HEK293T (cell line): ENCODE measurements around the gene DNMT1.
"Not testable (repeated sequence)": the region's sequence is repeated elsewhere in the genome, so short reads cannot be mapped to it uniquely, and the experiment has no call there.

ENCODE experiments used
- CTCF ChIA-PET: fragments of 350-600 bp; formaldehyde crosslinking; extraction: SDS; loops from one replicate; lab custom pipeline; 2021; ENCODE audit warnings: antibody characterized with exemption, inconsistent platforms; lab: Yijun Ruan, JAX
- POLR2A ChIA-PET: fragments of 350-600 bp; formaldehyde crosslinking; extraction: SDS; loops from one replicate; lab custom pipeline; 2020; ENCODE audit warnings: antibody characterized with exemption, inconsistent platforms; lab: Yijun Ruan, JAX
- DNase-seq: peaks from one replicate; pipeline ENCODE4 v3.0.0; 2012; ENCODE audit warnings: mixed read lengths; ENCODE audit errors: extremely low spot score
- ARNT ChIP-seq: fragments of 450-650 bp; IDR thresholded peaks from 2 replicates; pipeline ENCODE4 v1.6.1; 2017; ENCODE audit warnings: mild to moderate bottlenecking
- BHLHE40 ChIP-seq: fragments of 450-650 bp; IDR thresholded peaks from 2 replicates; pipeline ENCODE4 v1.6.1; 2016; ENCODE audit warnings: mild to moderate bottlenecking, moderate library complexity, borderline replicate concordance
- CTBP1 ChIP-seq: fragments of 450-650 bp; IDR thresholded peaks from 2 replicates; pipeline ENCODE4 v1.6.1; 2016; ENCODE audit warnings: borderline replicate concordance
- ELF4 ChIP-seq: fragments of 450-650 bp; IDR thresholded peaks from 2 replicates; pipeline ENCODE4 v1.6.1; 2017; ENCODE audit warnings: antibody characterized with exemption
- FOXA1 ChIP-seq: fragments of 450-650 bp; IDR thresholded peaks from 2 replicates; pipeline ENCODE4 v1.6.1; 2016; ENCODE audit warnings: mild to moderate bottlenecking
- FOXK2 ChIP-seq: fragments of 450-650 bp; IDR thresholded peaks from 2 replicates; pipeline ENCODE4 v1.6.1; 2016; ENCODE audit warnings: mild to moderate bottlenecking
- FOXM1 ChIP-seq: fragments of 450-650 bp; IDR thresholded peaks from 2 replicates; pipeline ENCODE4 v1.6.1; 2017; ENCODE audit warnings: mild to moderate bottlenecking, borderline replicate concordance
- HDGF ChIP-seq: fragments of 450-650 bp; IDR thresholded peaks from 2 replicates; pipeline ENCODE4 v1.6.1; 2017; ENCODE audit warnings: antibody characterized with exemption, borderline replicate concordance
- L3MBTL2 ChIP-seq: fragments of 450-650 bp; conservative IDR thresholded peaks from 2 replicates; pipeline ENCODE4 v1.6.1; 2016; ENCODE audit warnings: mild to moderate bottlenecking
- LEF1 ChIP-seq: fragments of 450-650 bp; IDR thresholded peaks from 2 replicates; pipeline ENCODE4 v1.6.1; 2017; ENCODE audit warnings: mild to moderate bottlenecking, borderline replicate concordance
- NFRKB ChIP-seq: fragments of 450-650 bp; IDR thresholded peaks from 2 replicates; pipeline ENCODE4 v1.6.1; 2016; ENCODE audit warnings: mild to moderate bottlenecking, moderate library complexity
- PKNOX1 ChIP-seq: fragments of 450-650 bp; IDR thresholded peaks from 2 replicates; pipeline ENCODE4 v1.6.1; 2016
- SP1 ChIP-seq: fragments of 450-650 bp; IDR thresholded peaks from 2 replicates; pipeline ENCODE4 v1.6.1; 2017
- SUZ12 ChIP-seq: fragments of 450-650 bp; IDR thresholded peaks from 2 replicates; pipeline ENCODE4 v1.6.1; 2016; ENCODE audit warnings: mild to moderate bottlenecking
- TARDBP ChIP-seq: fragments of 450-650 bp; IDR thresholded peaks from 2 replicates; pipeline ENCODE4 v1.6.1; 2016
- ZNF384 ChIP-seq: fragments of 450-650 bp; IDR thresholded peaks from 2 replicates; pipeline ENCODE4 v1.6.1; 2016

The DNMT1 gene

GRCh38 chr19:10173527-10173926, 21.2 kb downstream of the DNMT1 start:
- ChIA-PET POLR2A (no interaction called here), CTCF (interaction anchor here (0.6 kb wide), 1 partner anchor 1533 kb away, joined by 3 read pairs; no protein-coding TSS in a partner anchor)
- TF ChIP-seq SUZ12 (no peak), LEF1 (no peak), PKNOX1 (no peak), NFRKB (no peak), ARNT (no peak), FOXA1 (no peak), SP1 (no peak), CTBP1 (no peak), L3MBTL2 (no peak), FOXK2 (no peak), ELF4 (no peak), ZNF384 (no peak), FOXM1 (no peak)
- DNase-seq: no peak

- no peak for DNase-seq
- TF ChIP-seq HDGF (no peak), PKNOX1 (no peak), ARNT (no peak), L3MBTL2 (no peak), NFRKB (no peak), FOXM1 (no peak), SP1 (no peak), FOXK2 (no peak), TARDBP (no peak), CTBP1 (no peak), BHLHE40 (no peak), ELF4 (no peak), LEF1 (no peak), SUZ12 (no peak), ZNF384 (no peak), FOXA1 (no peak)
- ChIA-PET CTCF (no interaction called here), POLR2A (interaction anchor here (1.7 kb wide), 1 partner anchor 27 kb away, joined by 5 read pairs; the partner anchor contains the start of gene DNMT1)
Observed at GRCh38 chr19:10168386-10168948, 26.3 kb downstream of the DNMT1 start.

GRCh38 chr19:10167459-10167858, 27.3 kb downstream of the DNMT1 start:
- TF ChIP-seq ARNT (no peak), TARDBP (no peak), SP1 (no peak), PKNOX1 (no peak), LEF1 (no peak), NFRKB (no peak), CTBP1 (no peak), FOXK2 (no peak), ELF4 (no peak), FOXA1 (no peak), SUZ12 (no peak), BHLHE40 (no peak), FOXM1 (no peak), HDGF (no peak), ZNF384 (no peak), L3MBTL2 (no peak)
- POLR2A ChIA-PET: interaction anchor here (1.7 kb wide), 1 partner anchor 28 kb away, joined by 5 read pairs; the partner anchor contains the start of gene DNMT1
- DNase-seq: no peak
- CTCF ChIA-PET: no interaction called here

- CTCF ChIA-PET: interaction anchor here (0.6 kb wide), 1 partner anchor 20 kb away, joined by 5 read pairs; no protein-coding TSS in a partner anchor
- POLR2A ChIA-PET, DNase-seq: not testable (repeated sequence)
Observed at GRCh38 chr19:10166501-10166900, 28.3 kb downstream of the DNMT1 start.

DNA sequence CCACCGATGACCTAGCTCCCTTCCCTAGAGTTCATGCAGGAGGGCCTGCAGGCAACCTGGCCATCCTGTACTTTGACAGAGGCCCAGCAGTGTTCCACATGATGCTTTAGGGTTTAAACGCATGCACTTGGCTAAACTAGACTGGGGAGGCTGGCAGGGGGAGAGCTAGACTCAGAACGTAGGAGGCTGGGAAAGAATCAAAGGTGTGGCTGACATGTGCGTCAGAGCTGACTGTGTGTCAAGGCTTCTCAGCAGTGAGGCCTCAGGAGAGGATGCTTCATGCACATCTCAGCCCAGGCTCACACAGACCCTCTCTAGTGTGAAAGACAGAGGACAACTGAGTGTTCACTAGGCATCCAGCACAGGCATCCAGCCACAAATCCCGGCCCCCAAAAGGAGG, 28.7 kb downstream of the DNMT1 start:
- ChIA-PET CTCF (interaction anchor here (0.6 kb wide), 1 partner anchor 20 kb away, joined by 5 read pairs; no protein-coding TSS in a partner anchor), POLR2A (no interaction called here)
- no peak for TF ChIP-seq FOXA1
- TF ChIP-seq FOXM1: no peak
- TF ChIP-seq TARDBP: no peak
- TF ChIP-seq ZNF384: no peak
- TF ChIP-seq BHLHE40: no peak
- no peak for TF ChIP-seq LEF1
- no peak for TF ChIP-seq NFRKB
- TF ChIP-seq SP1: no peak
- TF ChIP-seq SUZ12: no peak
- TF ChIP-seq ELF4: no peak
- no peak for TF ChIP-seq ARNT
- no peak for TF ChIP-seq FOXK2
- no peak for TF ChIP-seq CTBP1
- TF ChIP-seq L3MBTL2: no peak
- TF ChIP-seq PKNOX1: no peak
- no peak for TF ChIP-seq HDGF
- no peak for DNase-seq
